Prostate gland (tissue), 2 donors: ENCODE data around the gene CDIPT.

ENCODE experiments used
- POLR2A ChIP-seq: fragments of 450-650 bp; IDR thresholded peaks from one replicate; pipeline ENCODE4 v1.6.1; 2016; ENCODE audit warnings: antibody characterized with exemption, mild to moderate bottlenecking
- TF ChIP-seq, protein P1 (sequence below), 4 experiments: fragments of 200-600 bp in 2 of 4; fragments of 450-650 bp in 2 of 4; sonication (generic) in 2 of 4; IDR thresholded peaks; 1 replicate in 3 of 4; 2 replicates in 1 of 4; pipeline ENCODE4 v1.5.1; 2016 to 2019; ENCODE audit warnings: antibody characterized with exemption in 4 of 4, mild to moderate bottlenecking in 2 of 4, moderate library complexity in 2 of 4

DNA sequence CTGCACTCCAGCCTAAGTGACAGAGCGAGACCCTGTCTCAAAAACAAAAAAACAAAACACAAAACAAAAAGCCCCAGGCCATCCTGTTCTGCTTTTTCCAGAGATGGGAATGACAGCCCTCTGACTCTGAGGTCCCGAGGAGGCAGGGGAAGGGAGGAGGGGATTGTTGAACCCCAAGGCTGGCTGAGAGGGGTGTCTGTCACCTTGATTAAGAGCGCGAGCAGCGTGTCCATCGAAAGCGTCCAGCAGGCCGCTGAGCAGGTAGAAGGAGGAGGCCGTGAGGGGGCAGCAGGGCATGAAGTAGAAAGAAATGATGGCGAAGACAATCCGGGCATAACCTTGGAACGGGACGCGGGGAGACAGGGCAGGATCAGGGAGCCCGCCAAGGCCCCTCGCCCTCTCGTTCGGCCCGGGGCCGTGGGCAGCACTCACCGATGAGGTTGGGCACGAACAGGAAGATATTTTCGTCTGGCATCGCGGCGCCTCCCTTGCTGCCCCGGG lies 593 bp downstream of the CDIPT start:
- TF ChIP-seq, protein P1, sequence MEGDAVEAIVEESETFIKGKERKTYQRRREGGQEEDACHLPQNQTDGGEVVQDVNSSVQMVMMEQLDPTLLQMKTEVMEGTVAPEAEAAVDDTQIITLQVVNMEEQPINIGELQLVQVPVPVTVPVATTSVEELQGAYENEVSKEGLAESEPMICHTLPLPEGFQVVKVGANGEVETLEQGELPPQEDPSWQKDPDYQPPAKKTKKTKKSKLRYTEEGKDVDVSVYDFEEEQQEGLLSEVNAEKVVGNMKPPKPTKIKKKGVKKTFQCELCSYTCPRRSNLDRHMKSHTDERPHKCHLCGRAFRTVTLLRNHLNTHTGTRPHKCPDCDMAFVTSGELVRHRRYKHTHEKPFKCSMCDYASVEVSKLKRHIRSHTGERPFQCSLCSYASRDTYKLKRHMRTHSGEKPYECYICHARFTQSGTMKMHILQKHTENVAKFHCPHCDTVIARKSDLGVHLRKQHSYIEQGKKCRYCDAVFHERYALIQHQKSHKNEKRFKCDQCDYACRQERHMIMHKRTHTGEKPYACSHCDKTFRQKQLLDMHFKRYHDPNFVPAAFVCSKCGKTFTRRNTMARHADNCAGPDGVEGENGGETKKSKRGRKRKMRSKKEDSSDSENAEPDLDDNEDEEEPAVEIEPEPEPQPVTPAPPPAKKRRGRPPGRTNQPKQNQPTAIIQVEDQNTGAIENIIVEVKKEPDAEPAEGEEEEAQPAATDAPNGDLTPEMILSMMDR (IDR thresholded peaks at IDR 0.05), result peak in 2 of 4 experiments; percentile 19 to 25
- no peak for TF ChIP-seq POLR2A
